Testis (tissue), 2 donors: Measurements from ENCODE around the gene WDR76.

Experiments used
- POLR2A ChIP-seq: fragments of 450-650 bp; IDR thresholded peaks from one replicate; pipeline ENCODE4 v1.6.1; 2017; ENCODE audit warnings: antibody characterized with exemption, mild to moderate bottlenecking, moderate library complexity
- TF ChIP-seq, protein P1 (sequence below), 3 experiments: fragments of 450-650 bp in 2 of 3; fragments of 200-600 bp in 1 of 3; sonication (generic) in 1 of 3; IDR thresholded peaks; one replicate each; pipeline ENCODE4 v1.5.1; 2016 to 2019; ENCODE audit warnings: antibody characterized with exemption in 3 of 3, mild to moderate bottlenecking in 2 of 3, moderate library complexity in 1 of 3

DNA sequence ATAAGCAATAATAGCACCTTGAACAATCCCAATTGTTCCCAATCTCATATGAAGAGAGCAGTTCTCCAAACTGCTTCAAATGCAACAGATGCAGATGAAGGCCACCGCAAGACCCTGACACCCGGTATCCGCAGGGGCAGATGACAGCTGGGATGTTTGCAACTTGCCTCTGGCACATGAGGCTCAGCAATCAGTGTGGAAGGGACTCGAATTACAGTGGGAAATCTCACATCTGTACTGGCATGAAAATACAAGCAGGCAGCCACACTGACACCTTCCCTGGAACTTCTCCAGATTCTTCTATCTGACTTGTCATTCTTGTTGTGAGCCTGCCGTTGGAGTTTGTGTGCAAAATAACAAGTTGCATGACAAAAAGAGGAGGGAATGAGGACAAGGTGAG lies 68.8 kb downstream of the WDR76 start:
- TF ChIP-seq, protein P1, sequence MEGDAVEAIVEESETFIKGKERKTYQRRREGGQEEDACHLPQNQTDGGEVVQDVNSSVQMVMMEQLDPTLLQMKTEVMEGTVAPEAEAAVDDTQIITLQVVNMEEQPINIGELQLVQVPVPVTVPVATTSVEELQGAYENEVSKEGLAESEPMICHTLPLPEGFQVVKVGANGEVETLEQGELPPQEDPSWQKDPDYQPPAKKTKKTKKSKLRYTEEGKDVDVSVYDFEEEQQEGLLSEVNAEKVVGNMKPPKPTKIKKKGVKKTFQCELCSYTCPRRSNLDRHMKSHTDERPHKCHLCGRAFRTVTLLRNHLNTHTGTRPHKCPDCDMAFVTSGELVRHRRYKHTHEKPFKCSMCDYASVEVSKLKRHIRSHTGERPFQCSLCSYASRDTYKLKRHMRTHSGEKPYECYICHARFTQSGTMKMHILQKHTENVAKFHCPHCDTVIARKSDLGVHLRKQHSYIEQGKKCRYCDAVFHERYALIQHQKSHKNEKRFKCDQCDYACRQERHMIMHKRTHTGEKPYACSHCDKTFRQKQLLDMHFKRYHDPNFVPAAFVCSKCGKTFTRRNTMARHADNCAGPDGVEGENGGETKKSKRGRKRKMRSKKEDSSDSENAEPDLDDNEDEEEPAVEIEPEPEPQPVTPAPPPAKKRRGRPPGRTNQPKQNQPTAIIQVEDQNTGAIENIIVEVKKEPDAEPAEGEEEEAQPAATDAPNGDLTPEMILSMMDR (IDR thresholded peaks at IDR 0.05), result no peak
- TF ChIP-seq POLR2A, result no peak
